Raji (cell line): ENCODE measurements around the gene MTHFR.

Experiments used
- POLR2A ChIP-seq: IDR thresholded peaks from 2 replicates; pipeline ENCODE4 v1.6.1; 2011; ENCODE audit warnings: low read depth, low read length, control low read depth; ENCODE audit not compliant: insufficient read depth

The MTHFR gene

GRCh38 chr1:11837767-11838348 is 32.1 kb upstream of the MTHFR start:
- no peak for TF ChIP-seq POLR2A

- no peak for TF ChIP-seq POLR2A
Measured at GRCh38 chr1:11836955-11837766, 31.4 kb upstream of the MTHFR start.

GRCh38 chr1:11835441-11836225 is 29.9 kb upstream of the MTHFR start:
- TF ChIP-seq POLR2A: no peak

- TF ChIP-seq POLR2A: no peak
Measured at GRCh38 chr1:11833900-11834299, 28.1 kb upstream of the MTHFR start.

GRCh38 chr1:11833497-11833896 is 27.7 kb upstream of the MTHFR start:
- no peak for TF ChIP-seq POLR2A

- TF ChIP-seq POLR2A: no peak
Measured at GRCh38 chr1:11831945-11832725, 26.4 kb upstream of the MTHFR start.

- no peak for TF ChIP-seq POLR2A
Measured at GRCh38 chr1:11828511-11828910, 22.7 kb upstream of the MTHFR start.

GRCh38 chr1:11826946-11827345 is 21.2 kb upstream of the MTHFR start:
- TF ChIP-seq POLR2A: no peak

GRCh38 chr1:11825131-11825530 is 19.4 kb upstream of the MTHFR start:
- no peak for TF ChIP-seq POLR2A

- TF ChIP-seq POLR2A: no peak
Measured at GRCh38 chr1:11823366-11824137, 17.8 kb upstream of the MTHFR start.

- no peak for TF ChIP-seq POLR2A
Measured at GRCh38 chr1:11822091-11822490, 16.3 kb upstream of the MTHFR start.

GRCh38 chr1:11817192-11817591 is 11.4 kb upstream of the MTHFR start:
- TF ChIP-seq POLR2A: no peak

GRCh38 chr1:11813021-11813420 is 7.3 kb upstream of the MTHFR start:
- no peak for TF ChIP-seq POLR2A

- TF ChIP-seq POLR2A: no peak
Measured at GRCh38 chr1:11807133-11807532, 1.4 kb upstream of the MTHFR start.

GRCh38 chr1:11806307-11806936 is 658 bp upstream of the MTHFR start:
- no peak; the same call in 1 of the 2 replicates for TF ChIP-seq POLR2A
